H1 (cell line): ENCODE results near the gene CAPN3. TPM values are rescaled to one million over a fixed set of nuclear protein-coding genes. Genes with fewer than 3 reads are reported as not detected.

Experiments used
- RAD21 ChIP-seq, 2 experiments: IDR thresholded peaks in 1 of 2; conservative IDR thresholded peaks in 1 of 2; 2 replicates each; pipeline ENCODE4 v1.6.1; 2011; ENCODE audit warnings: low read depth in 2 of 2, low read length in 2 of 2, improper control_type of control experiment in 1 of 2, inconsistent platforms in 1 of 2, mild to moderate bottlenecking in 1 of 2, moderate library complexity in 1 of 2
- polyA plus RNA-seq, 7 experiments: library from polyadenylated mRNA; depleted of rRNA in 3 of 7; stranded (reverse) in 5 of 7; unstranded in 2 of 7; fragments of >200 nt in 5 of 7; fragments of 200-250 nt in 2 of 7; gene quantifications; 1 replicate in 5 of 7; 2 replicates in 1 of 7; 4 replicates in 1 of 7; pipeline versions ENCODE4 v1.2.1 to v1.2.3, GENCODE V29; 2011 to 2013; ENCODE audit warnings: missing spikeins in 2 of 7, mixed read lengths in 2 of 7
- total RNA-seq: library from RNA; stranded (reverse); fragmentation: NEBNext Ultra II Directional; extraction: Animal tissue kit (Norgen Biotek cat#: 25700); gene quantifications from 2 replicates; pipeline ENCODE4 v1.2.1, GENCODE V29; 2021

Gene CAPN3
- total and polyA plus RNA-seq, 2 of the 8 experiments (the other 6 are each of a cell fraction or from before 2014, with no cell fraction given) = 0.80 to 2.1 TPM

GRCh38 chr15:42387603-42388002, 28.3 kb downstream of the CAPN3 start (continued):
- no peak for TF ChIP-seq RAD21 (IDR thresholded peaks at IDR 0.05 in 1 of 2, conservative IDR thresholded peaks at IDR 0.05 in 1 of 2; ENCODE audit: low read depth in 2 of 2, low read length in 2 of 2)
